ENCODE data around the gene CELSR1.
"Not testable (repeated sequence)": the region's sequence is repeated elsewhere in the genome, so short reads cannot be mapped to it uniquely, and the experiment has no call there.

Gene CELSR1

DNA sequence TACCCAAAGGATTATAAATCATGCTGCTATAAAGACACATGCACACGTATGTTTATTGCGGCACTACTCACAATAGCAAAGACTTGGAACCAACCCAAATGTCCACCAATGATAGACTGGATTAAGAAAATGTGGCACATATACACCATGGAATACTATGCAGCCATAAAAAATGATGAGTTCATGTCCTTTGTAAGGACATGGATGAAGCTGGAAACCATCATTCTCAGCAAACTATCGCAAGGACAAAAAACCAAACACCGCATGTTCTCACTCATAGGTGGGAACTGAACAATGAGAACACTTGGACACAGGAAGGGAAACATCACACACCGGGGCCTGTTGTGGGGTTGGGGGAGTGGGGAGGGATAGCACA is 21.3 kb downstream of the CELSR1 start:
- DNase-seq (ENCODE audit: extremely low read depth in 1 of 2, low read depth in 1 of 2), result not testable (repeated sequence)

DNA sequence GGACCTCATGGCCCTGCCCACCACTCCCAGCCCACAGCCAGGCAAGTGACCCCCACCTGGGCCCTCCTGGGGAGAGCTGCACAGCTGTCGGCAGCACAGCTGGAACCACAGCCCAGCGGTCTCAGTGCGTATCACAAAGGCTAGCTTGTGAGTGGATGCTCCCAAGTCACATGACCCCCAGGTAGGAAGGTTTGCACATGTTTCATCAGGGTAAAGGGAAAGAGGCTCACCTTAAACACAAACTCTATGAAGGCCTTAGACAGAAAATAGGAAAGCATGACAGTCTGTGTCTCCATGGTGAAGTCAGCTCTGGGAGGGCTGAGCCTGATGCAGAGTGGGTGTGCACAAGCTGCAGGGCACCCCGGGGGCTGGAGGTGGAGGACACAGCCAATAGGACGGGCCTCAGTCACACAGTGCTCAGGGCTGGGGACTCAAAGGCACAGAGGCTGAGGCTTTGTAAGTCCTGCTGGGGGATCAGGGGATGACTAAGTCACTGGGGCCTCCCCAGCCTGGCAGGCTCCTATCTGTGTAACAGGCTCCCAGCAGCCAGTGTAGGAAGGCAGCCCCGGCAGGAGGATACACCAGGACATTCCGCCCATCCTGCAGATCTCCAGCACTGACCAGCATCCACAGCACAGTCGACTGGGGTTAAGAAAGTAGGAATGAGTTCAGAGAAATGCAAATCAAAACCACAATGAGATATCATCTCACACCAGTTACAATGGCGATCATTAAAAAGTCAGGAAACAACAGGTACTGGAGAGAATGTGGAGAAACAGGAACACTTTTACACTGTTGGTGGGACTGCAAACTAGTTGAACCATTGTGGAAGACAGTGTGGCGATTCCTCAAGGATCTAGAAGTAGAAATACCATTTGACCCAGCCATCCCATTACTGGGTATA is 22.0 kb downstream of the CELSR1 start:
- no peak for DNase-seq (ENCODE audit: extremely low read depth in 1 of 2, low read depth in 1 of 2)

DNA sequence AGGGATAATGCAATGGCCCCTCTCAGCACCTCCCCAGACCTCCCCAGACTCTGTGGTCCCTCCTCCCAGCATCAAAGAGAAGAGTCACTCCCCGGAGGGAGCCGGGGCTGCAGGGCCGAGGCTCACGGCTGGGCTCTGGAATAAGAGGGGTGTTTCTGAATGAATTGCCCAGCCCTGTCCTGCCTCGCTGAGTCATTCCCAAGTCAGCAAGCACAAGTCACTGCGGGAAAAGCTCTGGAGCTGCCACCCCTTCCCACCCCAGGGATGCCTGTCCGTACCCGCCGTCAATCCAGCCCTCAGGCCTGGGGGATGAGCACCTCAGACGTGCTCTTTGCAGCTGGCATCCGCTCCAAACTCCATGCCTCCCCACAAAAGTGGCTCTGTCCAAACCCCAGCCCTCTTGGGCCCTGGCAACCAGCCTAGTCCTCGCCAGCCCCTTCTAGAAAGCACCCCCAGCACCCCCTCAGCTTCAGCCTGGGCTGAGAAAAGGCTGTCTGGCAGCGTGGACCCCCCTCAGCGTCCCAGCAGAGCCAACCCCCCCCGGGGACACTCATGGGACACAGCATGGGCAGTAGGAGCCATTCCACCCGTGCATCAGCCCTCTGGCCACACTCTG is 22.7 kb downstream of the CELSR1 start:
- DNase-seq (ENCODE audit: extremely low read depth in 1 of 2, low read depth in 1 of 2), result no peak

DNA sequence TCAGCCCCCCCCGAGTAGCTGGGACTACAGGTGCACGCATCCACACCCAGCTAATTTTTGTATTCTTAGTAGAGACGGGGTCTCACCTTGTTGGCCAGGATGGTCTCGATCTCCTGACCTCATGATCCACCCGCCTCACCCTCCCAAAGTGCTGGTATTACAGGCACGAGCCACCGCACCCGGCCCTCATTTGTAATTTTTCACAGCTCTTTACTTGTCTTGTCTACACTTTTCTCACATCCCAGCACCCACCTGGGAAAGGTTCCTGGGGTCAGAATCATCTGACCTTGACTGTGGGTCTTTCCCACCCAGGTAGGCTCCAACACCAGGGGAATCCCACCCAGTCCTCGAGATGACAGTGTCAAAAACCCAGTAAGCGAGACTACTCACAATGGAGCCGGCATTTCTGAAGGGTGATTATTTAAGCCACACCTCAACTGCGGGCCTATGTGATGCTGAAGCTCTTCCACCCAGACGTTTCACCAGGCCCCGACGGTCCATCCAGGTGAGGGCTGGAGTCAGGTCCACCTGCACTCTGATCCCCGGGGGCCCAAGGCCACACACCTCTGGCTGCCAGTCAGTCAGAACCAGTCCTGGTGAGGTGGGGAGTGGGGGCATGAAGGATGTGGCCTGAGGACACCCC is 23.4 kb downstream of the CELSR1 start:
- no peak for DNase-seq (ENCODE audit: extremely low read depth in 1 of 2, low read depth in 1 of 2)

DNA sequence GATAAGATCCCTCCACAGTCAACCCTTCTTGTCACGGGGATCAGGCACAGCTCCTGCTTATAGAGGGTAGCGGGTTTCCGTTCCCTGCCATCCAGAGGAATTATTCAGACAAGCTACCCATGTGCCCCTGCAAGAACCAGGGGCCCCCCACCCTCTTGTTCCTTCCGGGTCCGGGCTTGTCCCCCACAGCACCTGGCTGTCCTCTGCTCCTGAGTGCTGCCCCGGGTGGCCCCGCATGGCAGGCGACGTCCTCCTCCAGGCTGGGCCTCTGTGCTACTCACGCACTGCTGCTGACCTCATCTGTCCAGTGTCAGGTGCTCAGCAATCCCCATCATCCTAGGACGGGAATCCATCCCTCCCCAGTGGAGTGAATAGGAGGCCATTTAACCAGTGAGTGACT is 24.7 kb downstream of the CELSR1 start:
- DNase-seq (ENCODE audit: extremely low read depth in 1 of 2, low read depth in 1 of 2), result no peak

DNA sequence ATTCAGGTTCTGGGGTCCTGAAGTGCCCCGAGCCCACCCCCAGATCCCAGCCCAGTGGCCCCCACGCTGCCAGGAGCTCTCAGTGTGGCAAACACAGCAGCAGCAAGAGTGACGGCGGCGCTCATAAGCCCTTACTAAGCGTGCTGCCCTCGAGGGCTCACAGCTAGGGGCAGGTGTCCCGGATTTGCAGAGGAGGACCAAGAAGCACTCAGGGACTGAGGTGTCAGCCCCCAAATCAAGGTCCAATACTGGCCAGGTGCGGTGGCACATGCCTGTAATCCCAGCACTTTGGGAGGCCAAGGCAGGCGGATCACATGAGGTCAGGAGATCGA is 25.4 kb downstream of the CELSR1 start:
- DNase-seq (ENCODE audit: extremely low read depth in 1 of 2, low read depth in 1 of 2), result no peak

DNA sequence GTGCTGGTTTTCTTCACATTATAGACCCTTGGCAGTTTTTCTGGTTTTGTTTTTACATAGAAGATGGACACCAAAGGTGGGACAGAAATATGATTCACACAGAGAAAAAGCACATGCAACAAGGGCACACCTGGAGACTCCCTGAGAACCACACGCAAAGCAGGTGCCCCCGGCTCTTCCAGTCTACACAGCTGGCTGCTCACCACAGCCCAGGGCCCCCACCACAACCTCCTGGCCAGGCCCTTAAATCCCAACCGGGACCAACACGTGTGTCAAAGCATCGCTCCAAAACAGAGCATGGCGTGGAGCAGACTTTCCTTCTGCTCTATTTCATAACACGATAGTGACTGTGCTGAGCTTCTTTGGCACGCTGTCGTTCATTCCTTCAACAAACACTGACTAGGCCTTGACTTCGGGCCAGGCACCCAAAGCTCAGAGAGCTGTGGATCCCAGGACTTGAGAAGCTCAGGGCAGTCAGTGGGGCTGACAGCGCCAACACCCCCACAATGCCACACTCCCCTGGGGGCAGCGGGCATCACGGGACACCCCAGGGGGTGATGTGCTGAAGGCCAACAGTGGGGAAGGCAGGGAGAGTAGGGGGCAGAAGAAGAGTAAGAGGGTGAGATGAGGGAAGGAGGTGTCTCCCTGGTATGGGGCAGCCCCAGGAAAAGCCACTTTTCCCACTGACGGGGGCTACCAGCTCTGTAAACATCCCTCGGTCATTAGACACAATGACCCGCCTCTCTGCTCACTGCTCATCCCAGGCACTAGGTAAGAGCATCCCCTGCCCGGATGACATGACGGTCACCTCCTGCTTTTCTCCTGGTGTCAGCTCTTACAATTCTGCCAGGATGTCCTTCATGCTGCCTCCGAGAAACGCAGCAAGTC is 26.0 kb downstream of the CELSR1 start:
- no peak for DNase-seq (ENCODE audit: extremely low read depth in 1 of 2, low read depth in 1 of 2)

DNA sequence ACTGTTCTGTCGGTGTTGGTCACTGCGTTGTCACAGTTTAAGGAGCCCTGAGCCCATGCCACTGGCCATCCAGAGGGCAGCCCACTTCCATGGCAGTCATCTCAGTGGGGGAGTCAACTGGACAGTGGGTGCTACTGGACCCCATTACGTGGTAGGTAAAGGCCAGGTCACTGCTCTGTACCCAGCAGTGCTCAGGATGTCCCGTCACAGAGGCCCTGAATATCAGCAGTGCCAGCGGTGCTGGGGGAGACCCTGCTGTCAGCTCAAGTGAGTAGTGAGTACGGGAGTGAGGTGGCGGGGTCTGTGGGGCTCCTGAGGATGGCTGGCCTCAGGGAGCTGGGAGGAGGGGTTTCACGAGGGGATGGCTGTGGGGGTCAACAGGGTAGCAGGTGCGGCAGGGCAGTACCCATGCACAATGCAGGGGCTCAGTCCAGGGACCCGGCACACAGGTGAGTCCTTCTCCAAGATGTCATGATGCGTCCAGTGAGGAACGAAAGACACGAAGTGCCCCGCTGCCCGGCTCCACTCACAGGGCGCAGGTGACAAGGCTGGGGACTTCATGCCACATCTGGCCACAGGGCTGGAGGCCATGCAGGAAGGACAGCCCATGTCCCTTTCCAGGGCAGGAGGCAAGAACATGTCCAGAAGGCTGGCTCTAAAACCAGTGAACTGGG is 27.9 kb downstream of the CELSR1 start:
- no peak for DNase-seq (ENCODE audit: extremely low read depth in 1 of 2, low read depth in 1 of 2)

DNA sequence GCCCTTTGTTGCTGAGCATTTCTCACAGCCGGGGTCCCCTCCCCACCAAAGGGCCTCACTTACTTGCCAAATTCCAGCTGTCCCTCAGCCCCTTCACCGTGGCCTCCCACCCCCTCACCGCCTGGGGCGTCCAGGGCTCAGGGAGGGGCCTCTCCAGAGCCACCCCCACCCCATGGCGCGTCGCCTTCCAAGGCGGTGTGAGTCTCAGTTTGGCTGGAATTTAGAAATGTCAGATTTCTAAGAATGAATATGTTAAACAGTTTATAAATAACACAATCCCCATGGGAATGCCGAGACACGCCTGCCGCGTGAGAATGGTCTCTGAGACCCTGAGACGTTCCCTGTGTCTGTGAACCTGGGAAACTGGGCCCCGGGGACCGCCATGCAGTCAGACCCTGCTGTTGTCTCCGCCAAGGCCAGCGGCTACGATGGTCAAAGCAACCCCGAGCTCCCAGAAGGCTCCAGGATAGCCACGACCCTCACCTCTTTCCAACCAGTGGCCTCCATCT is 28.9 kb downstream of the CELSR1 start:
- no peak for DNase-seq (ENCODE audit: extremely low read depth in 1 of 2, low read depth in 1 of 2)

DNA sequence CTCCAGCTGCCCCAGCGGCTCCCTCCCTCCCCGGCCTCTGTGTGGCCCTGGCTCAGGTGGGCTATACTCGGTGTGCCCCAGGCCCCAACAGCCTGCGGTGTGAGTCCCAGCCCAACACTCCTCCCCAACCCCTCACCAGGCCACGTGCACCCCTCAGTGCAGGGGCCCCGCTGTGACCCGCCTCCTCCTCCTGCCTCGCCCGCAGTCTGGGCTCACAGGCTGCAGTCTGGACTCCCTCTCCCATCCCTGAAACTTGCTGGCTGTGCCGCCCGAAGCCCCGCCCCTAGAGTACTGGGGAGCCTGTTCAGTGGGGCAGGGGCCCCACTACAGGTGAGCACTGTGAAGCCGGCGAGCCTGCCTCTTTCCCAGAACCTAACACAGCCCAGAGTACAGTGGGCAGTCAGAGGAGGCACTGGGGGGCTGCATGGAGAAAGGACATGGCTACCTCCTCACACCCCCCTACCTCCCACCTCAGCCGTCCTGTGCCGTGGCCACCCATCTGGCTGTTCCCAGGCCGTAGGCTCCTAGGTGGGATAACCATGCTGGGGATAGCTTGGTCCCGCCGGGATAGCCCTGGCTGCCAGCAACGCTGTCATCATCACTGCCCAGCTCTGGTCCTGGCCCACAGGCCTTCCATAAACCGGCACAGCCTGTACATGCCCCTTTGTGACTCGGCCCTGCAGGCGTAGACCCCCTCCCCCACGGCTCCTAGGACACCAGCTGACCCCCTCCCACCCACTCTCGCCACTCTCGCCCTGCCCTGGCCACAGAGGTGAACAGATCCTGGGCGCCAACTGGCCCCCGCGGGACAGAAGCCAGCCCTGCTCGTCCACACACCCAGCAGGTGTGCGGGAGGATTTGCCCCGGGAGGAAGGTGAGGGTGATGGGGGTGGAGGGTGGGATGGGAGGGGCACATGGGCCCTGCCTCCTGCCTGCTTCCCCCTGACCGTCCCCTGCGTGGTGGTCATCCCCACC is 29.7 kb downstream of the CELSR1 start:
- no peak for DNase-seq (ENCODE audit: extremely low read depth in 1 of 2, low read depth in 1 of 2)

DNA sequence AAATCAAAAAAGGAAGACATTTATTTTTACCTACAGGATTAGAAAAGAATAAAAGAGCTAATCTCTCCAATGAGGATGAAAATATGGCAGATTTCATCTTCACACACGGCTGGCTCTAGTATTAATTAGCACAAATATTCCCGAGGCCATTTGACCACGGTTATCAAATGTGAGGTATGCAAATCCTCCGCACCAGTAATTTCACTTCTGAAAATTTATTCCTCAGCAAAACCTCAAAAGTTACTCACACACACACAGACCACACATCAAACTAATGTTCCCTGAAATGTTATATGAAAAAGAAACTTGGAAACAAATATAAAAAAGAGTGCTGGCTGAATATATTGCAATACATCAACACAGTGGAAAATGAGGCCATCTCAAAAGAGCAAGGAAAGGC is 32.8 kb downstream of the CELSR1 start:
- no peak for DNase-seq (ENCODE audit: extremely low read depth in 1 of 2, low read depth in 1 of 2)

DNA sequence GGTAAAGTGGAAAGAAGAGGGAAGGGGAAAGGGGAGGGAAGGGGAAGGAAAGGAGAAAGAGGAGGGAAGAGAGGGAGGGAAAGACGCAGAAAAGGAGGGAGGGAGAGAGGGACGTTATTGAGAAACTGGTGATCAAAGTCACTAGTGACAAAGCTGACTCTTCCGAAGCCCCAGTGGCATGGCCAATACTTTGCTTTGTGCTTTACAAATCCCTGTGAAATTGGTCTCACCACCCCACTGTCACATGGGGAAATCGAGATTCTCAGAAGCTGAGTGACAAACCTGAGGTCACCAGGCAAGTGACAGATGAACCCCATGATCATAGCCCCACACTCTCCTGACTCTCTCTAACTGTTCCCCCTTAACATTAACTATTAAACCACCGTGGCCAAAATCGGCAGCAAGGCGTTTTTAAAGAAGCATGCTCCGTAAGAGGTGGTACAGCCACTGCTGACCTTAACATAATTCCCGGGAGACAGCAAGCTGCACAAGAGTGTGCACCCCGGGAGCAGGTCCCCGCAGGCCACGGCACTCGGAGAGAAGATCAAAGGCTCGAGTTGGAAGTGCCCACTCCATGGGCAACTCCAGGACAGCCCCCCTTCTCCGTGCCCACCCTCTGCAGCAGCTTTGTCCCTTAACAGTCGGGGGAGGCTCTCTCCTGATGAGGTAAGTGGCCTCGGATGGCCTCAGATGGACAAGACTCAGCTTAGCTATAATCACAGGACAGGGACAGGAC is 34.8 kb downstream of the CELSR1 start:
- no peak for DNase-seq (ENCODE audit: extremely low read depth in 1 of 2, low read depth in 1 of 2)

DNA sequence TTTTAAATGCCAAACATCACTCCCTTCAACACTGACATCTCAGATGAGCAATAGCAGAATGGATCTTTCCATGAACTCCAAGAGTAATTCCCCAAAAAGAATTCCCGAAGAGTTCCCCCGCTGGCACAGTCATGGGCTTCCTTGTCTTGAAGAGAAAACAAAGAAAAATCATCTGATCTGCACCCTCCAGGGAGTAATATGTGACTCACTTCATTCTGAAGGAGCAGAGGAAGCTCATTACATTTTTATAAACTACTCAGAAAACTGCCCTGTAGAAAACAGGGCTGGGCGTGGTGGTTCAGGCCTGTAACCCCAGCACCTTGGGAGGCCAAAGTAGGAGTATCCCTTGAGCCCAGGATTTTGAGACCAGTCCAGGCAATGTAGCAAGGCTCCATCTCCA is 35.7 kb downstream of the CELSR1 start:
- no peak for DNase-seq (ENCODE audit: extremely low read depth in 1 of 2, low read depth in 1 of 2)

DNA sequence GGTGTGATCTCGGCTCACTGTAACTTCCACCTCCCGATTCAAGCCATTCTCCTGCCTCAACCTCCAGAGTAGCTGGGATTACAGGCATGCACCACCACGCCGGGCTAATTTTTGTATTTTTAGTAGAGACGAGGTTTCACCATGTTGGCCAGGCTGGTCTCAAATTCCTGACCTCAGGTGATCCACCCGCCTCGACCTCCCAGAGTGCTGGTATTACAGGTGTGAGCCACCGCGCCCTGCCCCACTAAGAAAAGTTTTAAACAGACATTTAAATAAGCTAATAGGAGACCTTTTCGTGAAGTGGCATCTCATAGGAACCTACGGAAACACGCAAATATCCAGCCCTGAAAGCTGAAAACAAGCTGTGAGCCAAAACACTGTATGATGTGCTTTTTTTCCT is 36.2 kb downstream of the CELSR1 start:
- not testable (repeated sequence) for DNase-seq (ENCODE audit: extremely low read depth in 1 of 2, low read depth in 1 of 2)

DNA sequence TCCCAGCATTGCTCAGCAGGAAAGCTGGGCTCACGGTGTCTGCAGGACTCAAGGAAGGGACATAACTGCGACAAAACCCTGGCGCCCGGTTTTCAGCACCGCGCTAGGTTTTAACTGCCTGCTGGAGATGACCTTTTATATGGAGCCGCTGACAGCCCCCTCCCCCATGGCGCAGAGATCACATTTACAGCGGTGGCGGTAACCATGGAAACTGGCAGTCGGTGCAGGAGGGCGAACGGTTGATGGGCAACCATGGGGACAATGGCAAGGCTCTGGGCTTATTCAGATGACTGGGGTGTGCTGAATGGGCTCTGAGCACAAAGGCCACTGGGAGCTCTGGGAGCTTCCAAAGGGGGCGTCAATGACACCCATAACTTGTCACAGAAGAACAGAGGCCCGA is 37.2 kb downstream of the CELSR1 start:
- DNase-seq (ENCODE audit: extremely low read depth in 1 of 2, low read depth in 1 of 2), result no peak

DNA sequence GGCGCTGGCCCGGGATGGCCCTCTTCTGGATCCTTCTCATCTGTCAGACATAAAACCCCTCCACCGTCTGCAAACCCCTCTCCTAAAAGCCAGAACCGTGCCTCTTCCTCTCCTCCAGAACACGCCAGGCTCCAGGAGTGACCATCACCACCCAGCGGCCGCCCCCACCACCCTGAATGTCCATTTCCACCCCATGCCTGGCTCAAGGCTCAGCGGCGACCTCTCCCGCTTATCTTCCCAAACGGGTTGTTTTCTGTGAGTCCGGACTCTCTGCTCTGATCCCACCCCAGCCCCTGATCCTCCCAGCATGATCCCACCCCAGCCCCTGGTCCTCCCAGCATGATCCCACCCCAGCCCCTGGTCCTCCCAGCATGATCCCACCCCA is 37.6 kb downstream of the CELSR1 start:
- DNase-seq (ENCODE audit: extremely low read depth in 1 of 2, low read depth in 1 of 2), result no peak

DNA sequence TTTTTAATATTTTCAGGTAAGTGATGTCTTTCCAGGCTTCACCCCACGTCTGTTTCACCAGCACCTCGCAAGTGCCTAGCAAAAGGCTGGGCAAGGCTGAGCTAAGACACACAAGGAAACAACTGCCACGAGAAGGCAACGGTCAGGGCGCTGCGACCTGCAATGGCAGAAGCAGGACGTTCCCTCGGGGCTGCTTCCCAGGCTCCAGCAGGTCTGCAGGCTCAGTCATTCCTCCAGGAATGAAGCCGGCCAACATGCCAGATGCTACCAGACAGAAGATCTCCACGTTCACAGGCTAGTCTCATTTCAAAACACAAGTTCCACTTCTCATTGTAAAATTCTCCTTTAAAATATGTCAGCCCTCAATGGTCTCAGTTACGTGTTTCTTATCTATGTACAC is 45.5 kb downstream of the CELSR1 start:
- DNase-seq (ENCODE audit: extremely low read depth in 1 of 2, low read depth in 1 of 2), result no peak

DNA sequence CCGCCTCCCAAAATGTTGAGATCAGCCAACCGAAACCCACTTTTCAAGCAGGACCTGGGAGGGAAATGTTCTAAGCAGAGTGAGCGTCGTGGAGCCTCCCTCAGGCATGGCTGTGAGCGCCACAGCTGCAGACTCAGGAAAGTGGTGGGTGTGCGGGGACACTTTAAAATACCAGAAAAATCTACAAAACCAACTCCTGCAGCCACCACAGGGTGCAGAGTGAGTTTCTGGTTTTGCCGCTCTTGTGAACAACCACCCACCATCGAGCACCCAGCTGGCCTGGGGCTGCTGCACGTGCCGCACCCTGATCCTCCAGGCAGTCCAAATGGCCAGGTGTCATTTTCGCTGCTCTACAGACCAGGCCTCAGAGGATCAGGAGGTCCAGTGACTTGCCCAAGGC is 46.9 kb downstream of the CELSR1 start:
- DNase-seq (ENCODE audit: extremely low read depth in 1 of 2, low read depth in 1 of 2), result no peak

All from stimulated activated CD8-positive, alpha-beta memory T cell treated with anti-CD3 and anti-CD28 coated beads, Interleukin-7, amount 100 ng/mL, for 48 hours (primary cell).